A673 (cell line): ENCODE data around the gene SYNGR1.

Source experiments
- EZH2 ChIP-seq: fragments of 200-600 bp; sonication (generic); IDR thresholded peaks from 2 replicates; pipeline ENCODE4 v1.6.1; 2017; ENCODE audit warnings: borderline replicate concordance, low read depth, mild to moderate bottlenecking, mixed read lengths, antibody characterized with exemption, low read length; ENCODE audit not compliant: poor library complexity, severe bottlenecking
- TF ChIP-seq, protein P1 (sequence below): fragments of 300-800, 200-600 bp; sonication (generic); conservative IDR thresholded peaks from 2 replicates; pipeline ENCODE4 v1.5.1; 2017; ENCODE audit warnings: low read depth, mild to moderate bottlenecking, antibody characterized with exemption, low read length, moderate library complexity, mixed read lengths

- TF ChIP-seq, protein P1, sequence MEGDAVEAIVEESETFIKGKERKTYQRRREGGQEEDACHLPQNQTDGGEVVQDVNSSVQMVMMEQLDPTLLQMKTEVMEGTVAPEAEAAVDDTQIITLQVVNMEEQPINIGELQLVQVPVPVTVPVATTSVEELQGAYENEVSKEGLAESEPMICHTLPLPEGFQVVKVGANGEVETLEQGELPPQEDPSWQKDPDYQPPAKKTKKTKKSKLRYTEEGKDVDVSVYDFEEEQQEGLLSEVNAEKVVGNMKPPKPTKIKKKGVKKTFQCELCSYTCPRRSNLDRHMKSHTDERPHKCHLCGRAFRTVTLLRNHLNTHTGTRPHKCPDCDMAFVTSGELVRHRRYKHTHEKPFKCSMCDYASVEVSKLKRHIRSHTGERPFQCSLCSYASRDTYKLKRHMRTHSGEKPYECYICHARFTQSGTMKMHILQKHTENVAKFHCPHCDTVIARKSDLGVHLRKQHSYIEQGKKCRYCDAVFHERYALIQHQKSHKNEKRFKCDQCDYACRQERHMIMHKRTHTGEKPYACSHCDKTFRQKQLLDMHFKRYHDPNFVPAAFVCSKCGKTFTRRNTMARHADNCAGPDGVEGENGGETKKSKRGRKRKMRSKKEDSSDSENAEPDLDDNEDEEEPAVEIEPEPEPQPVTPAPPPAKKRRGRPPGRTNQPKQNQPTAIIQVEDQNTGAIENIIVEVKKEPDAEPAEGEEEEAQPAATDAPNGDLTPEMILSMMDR, result no peak
- no peak for TF ChIP-seq EZH2
These were observed 48.7 kb upstream of the SYNGR1 start for GRCh38 chr22:39301108-39301507.
